Thymus (tissue), 11 donors: Measurements from ENCODE around the gene PXN. TPM values are rescaled to one million over a fixed set of nuclear protein-coding genes. Genes with fewer than 3 reads are reported as not detected.

Experiments
- DNase-seq, 9 donors: peaks; one replicate each; pipeline ENCODE4 v3.0.0-alpha.2; 2013; ENCODE audit warnings: low spot score in 9 of 9, low read depth in 6 of 9, missing footprints in 1 of 9
- H3K27ac ChIP-seq, 2 donors: one replicate each; pipeline ENCODE4 v1.5.1; 2013; ENCODE audit warnings: control low read depth in 1 of 2, low read depth in 1 of 2, low read length in 1 of 2, mild to moderate bottlenecking in 1 of 2, moderate library complexity in 1 of 2
- H3K27me3 ChIP-seq, 2 donors: one replicate each; pipeline ENCODE4 v1.5.1; 2013; ENCODE audit warnings: low read length in 1 of 2; ENCODE audit not compliant: control insufficient read depth in 2 of 2, insufficient read depth in 1 of 2
- H3K36me3 ChIP-seq, 2 donors: one replicate each; pipeline ENCODE4 v1.5.1; 2013; ENCODE audit warnings: low read length in 1 of 2, mild to moderate bottlenecking in 1 of 2, moderate library complexity in 1 of 2; ENCODE audit not compliant: control insufficient read depth in 2 of 2, insufficient read depth in 2 of 2
- H3K4me1 ChIP-seq, 2 donors: one replicate each; pipeline ENCODE4 v1.5.1; 2013; ENCODE audit warnings: low read length in 2 of 2; ENCODE audit not compliant: control insufficient read depth in 2 of 2, insufficient read depth in 2 of 2
- H3K4me3 ChIP-seq, 2 donors: one replicate each; pipeline ENCODE4 v1.5.1; 2013; ENCODE audit warnings: low read length in 2 of 2, control low read depth in 1 of 2, mild to moderate bottlenecking in 1 of 2
- H3K9me3 ChIP-seq, 2 donors: one replicate each; pipeline ENCODE4 v1.5.1; 2013; ENCODE audit warnings: low read length in 1 of 2, mild to moderate bottlenecking in 1 of 2; ENCODE audit not compliant: control insufficient read depth in 2 of 2, insufficient read depth in 1 of 2
- WGBS: extraction: QIAGEN DNeasy Blood & Tissue Kit; methylation state at CpG from one replicate; pipeline ENCODE4 v1.1.7; 2013; 5-methylcytosine and 5-hydroxymethylcytosine counted together
- polyA plus RNA-seq: library from polyadenylated mRNA; stranded (reverse); fragments of 200-250 nt; gene quantifications from one replicate; pipeline ENCODE4 v1.2.3, GENCODE V29; 2013
- total RNA-seq: library from RNA; stranded (reverse); fragments of 120-200 nt; gene quantifications from one replicate; pipeline ENCODE4 v1.2.4, GENCODE V29; 2013
- donor health status: healthy.

PXN gene
- total and polyA plus RNA-seq, 2 donors: 7.2 to 112 TPM

DNA sequence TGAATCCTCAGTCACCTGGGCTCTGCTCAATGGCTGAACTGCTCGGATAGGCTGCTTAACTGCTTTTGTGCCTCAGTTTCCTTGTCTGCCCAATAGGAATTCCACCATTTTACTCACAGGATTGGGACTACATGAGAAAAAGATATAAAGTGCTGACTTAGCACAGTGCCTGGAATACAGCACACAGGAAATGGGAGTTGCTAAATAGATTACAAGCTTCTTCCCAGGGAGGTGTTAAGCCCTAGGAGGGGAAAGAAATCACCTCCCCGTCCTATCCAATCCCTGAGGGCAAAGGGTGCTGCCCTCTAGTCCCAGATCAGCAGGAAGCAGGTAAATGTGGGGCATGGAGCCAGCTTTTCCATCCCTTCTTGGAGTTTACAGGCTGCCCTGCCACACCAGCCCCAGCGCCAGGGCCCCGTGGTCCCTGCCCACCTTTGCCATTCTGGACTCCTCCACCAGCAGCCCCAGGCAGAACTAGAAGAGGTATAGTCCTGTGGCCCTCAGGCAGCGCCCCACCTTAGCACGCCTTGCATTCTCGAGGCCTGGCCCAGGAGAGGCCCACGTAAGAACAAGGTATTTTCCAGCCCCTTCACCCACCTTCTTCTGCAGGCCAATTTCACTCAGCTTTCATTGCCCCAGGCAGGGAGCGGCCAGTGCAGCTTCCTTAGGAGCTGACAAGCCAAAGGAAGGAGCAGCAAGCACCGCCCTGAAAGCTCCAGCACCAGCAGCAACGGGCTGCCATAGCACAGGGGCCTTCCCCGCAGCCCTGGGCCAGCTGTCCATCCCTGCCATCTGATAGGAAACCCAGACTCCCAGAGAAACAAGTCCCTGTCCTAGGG lies 35.8 kb downstream of the PXN start:
- Histone ChIP-seq H3K9me3 (no peaks in the 10 kb centered on the region), H3K4me3 (no peak overlapping the region), H3K36me3 (no peaks in the 10 kb centered on the region), H3K4me1 (peaks cover 26 to 82% of the 10 kb centered on the region in 2 donors), H3K27me3 (no peaks in the 10 kb centered on the region), H3K27ac (peak overlapping the region; percentile 33 to 77)
- DNase-seq: no peak
- WGBS: 90% methylated on average over 12 of the region's 12 CpGs

DNA sequence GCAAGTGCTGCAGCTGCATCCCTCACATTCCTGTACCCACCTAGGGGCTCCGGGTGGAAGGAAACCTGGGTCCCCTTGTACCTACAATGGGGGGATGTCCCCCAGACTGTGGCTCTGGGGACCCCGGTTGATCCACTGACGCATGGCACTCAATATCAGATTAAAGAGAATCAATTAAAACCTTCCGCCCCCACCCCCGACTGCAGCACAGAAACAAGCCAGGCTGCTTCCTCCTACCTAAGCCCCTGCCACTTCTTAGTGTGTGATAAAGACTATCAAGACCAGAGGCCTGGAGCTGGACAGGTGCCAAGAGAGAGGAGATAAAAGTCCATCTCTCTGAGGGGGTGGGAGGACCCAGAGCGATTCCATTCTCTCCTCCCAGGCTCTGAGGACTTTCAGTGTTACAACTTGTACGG lies 36.5 kb downstream of the PXN start:
- Histone ChIP-seq H3K4me1 (peaks cover 30 to 78% of the 10 kb centered on the region in 2 donors), H3K27ac (peak overlapping the region; percentile 32 to 77), H3K4me3 (no peak overlapping the region), H3K27me3 (no peaks in the 10 kb centered on the region), H3K36me3 (no peaks in the 10 kb centered on the region), H3K9me3 (no peaks in the 10 kb centered on the region)
- DNase-seq: no peak
- 84% methylated on average over 7 of the region's 7 CpGs for WGBS

DNA sequence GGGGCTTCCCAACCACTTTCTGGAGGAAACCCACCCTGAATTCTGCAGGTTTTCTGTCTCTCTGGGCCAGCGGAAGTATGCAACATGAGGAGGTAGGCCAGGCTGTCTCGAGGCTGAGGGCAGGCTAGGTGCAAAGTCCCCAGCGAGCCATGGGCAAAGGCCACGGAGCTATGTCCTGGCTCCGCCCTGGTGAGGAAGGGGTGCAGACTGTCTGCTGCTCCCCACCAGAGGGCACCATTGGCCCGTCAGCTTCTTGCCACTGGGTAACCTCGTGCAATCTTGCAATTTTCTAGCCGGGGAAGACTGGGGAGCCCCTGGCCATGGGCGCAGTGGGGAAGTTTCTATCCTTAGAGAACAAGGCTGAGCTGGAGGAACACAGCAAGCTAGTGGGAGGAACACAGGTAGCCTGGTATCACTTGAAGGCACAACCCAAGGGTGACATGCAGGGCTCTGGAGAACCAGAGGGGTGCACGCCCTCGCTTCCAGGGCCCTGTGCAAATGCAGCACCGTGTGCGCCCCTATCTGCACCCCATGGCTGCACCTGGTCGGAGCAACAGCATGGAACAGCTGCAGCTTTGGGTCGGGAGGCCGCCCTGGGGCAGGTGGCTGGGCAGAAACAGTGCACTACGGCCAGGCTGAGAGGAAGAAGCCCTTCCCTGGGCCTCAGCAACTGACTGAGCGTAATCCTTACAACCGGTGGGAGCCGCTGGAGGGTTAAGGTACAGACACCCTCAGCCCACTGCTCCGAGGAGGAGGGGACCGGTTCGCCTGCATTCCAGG lies 37.0 kb downstream of the PXN start:
- peak; percentile 68 to 93 (median 84) for DNase-seq
- H3K4me3 ChIP-seq: no peak overlapping the region

DNA sequence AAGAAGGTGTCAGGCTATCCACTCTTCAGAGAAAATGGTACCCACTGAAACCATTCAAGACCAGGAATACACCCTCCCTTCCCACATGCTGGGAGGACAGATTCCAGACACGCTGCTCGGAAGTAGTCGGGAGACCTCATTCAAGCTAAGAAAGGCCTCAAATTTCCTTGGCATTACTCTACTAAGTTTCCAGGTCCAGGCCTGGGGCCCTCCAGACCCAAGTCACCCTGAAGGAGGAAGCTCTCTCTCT lies 37.6 kb downstream of the PXN start:
- WGBS: 88% methylated on average over 3 of the region's 3 CpGs
- Histone ChIP-seq H3K27me3 (no peaks in the 10 kb centered on the region), H3K27ac (peak overlapping the region in 1 of 2 donors; percentile 28), H3K4me1 (peaks cover 30 to 77% of the 10 kb centered on the region in 2 donors), H3K36me3 (no peaks in the 10 kb centered on the region), H3K9me3 (no peaks in the 10 kb centered on the region), H3K4me3 (no peak overlapping the region)
- DNase-seq: no peak

More for the DNA sequence above, 37.0 kb downstream of the PXN start:
- Histone ChIP-seq H3K9me3 (no peaks in the 10 kb centered on the region), H3K4me1 (peaks cover 30 to 78% of the 10 kb centered on the region in 2 donors), H3K27me3 (no peaks in the 10 kb centered on the region), H3K27ac (peak overlapping the region; percentile 58 to 77), H3K36me3 (no peaks in the 10 kb centered on the region)
- WGBS: 24% methylated on average over 23 of the region's 23 CpGs

DNA sequence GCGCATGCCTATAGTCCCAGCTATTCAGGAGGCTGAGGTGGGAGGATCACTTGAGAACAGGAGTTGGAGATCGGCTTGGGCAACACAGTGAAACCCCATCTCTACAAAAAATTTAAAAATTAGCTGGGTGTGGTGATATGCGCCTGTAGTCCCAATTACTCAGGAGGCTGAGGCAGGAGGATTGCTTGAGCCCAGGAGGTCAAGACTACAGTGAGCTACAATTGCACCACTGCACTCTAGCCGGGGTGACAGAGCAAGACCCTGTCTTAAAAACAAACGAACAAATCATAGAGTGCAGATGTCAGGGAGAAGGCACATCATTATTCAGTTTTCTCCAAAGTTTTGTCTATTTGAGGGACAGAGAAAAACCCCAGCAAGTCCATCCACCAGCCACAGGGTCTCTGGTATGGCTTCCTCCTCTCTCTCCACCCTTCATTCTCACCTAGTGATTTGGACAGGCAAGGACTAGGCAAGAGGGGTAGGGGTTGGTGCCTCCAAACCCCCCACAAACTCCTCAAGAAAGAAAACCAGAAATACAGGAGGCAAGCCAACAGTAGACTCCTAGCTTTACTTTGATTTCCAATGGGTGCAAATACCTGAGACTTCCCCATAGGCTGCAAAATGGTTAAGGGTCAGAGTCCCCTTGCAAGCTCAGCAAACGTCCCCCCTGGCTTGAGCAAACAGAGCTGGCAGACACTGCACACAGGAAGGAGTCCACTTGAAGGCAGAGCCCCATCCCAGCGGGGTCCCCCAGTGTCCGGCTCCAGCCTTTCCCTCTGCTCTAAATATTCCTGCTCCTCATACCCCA lies 38.1 kb downstream of the PXN start:
- Histone ChIP-seq H3K4me3 (no peak overlapping the region), H3K36me3 (peaks cover 4 to 5% of the 10 kb centered on the region in 2 donors), H3K27ac (no peak overlapping the region), H3K9me3 (no peaks in the 10 kb centered on the region), H3K27me3 (no peaks in the 10 kb centered on the region), H3K4me1 (peaks cover 30 to 72% of the 10 kb centered on the region in 2 donors)
- WGBS: 95% methylated on average over 8 of the region's 8 CpGs
- DNase-seq: no peak

DNA sequence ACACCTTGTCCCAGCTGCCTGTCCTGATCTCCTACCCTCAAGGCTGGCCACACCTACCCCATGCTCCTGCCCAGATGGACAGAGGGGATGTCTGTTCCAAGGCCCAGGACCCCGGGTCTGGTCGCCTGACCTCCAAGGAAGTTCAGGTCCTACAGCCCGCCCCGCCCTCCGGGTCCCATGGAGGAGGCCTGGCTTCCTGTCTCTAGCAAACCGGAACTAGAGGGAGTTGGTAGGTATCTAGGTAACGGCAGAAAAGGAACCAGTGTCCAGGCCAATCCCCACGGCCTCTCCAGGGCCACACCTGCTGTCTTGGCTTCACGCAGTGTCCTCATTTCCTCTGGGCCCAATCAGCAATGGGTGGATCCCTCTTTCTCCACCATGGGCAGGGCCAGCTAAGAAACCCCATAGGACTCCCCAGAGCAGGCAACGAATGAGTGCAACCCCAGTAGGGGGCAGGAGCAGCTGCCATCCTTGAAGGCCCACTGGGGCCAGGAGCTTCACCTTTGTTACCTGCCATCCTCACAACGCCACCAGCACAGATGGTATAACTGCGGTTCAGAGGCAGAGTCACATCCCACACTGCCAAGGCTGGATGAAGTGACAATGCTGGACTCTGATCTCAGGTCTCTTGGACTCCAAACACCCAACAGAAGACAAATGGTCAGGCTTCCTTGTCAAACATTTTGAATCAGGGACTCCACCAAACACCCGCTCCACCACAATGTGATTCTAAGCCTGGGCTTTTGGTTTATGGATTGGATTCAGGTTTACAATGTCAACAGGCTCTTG lies 39.5 kb downstream of the PXN start:
- Histone ChIP-seq H3K27me3 (no peaks in the 10 kb centered on the region), H3K36me3 (peaks cover 10 to 14% of the 10 kb centered on the region in 2 donors), H3K9me3 (no peaks in the 10 kb centered on the region), H3K4me1 (peaks cover 26 to 58% of the 10 kb centered on the region in 2 donors), H3K27ac (no peak overlapping the region), H3K4me3 (no peak overlapping the region)
- peak in 1 of 9 donors; percentile 42 for DNase-seq
- 56% methylated on average over 13 of the region's 13 CpGs for WGBS

DNA sequence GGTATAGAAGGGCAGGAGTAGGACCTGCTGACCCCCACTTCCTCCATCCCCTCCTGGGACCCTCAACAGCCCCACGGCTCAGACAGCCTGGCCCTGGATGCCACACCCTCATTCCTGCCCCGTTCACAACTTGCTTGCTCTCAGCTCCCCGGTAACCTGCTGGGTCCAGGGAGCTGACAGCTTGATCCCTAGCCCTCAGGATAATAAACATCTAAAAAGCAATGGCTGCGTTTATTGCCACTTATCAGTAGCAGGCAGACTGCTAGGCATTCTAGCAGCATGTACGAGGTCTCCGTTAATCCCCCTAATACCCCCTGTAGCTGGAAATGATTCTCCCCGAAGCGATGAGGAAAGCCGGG lies 40.4 kb downstream of the PXN start:
- peak overlapping the region in 1 of 2 donors; percentile 42 for H3K4me3 ChIP-seq
- 56% methylated on average over 9 of the region's 9 CpGs for WGBS
- H3K9me3 ChIP-seq: no peaks in the 10 kb centered on the region
- H3K4me1 ChIP-seq: peaks cover 25 to 49% of the 10 kb centered on the region in 2 donors
- peaks cover 14 to 16% of the 10 kb centered on the region in 2 donors for H3K36me3 ChIP-seq
- peak overlapping the region; percentile 51 to 55 for H3K27ac ChIP-seq
- no peaks in the 10 kb centered on the region for H3K27me3 ChIP-seq
- no peak for DNase-seq

DNA sequence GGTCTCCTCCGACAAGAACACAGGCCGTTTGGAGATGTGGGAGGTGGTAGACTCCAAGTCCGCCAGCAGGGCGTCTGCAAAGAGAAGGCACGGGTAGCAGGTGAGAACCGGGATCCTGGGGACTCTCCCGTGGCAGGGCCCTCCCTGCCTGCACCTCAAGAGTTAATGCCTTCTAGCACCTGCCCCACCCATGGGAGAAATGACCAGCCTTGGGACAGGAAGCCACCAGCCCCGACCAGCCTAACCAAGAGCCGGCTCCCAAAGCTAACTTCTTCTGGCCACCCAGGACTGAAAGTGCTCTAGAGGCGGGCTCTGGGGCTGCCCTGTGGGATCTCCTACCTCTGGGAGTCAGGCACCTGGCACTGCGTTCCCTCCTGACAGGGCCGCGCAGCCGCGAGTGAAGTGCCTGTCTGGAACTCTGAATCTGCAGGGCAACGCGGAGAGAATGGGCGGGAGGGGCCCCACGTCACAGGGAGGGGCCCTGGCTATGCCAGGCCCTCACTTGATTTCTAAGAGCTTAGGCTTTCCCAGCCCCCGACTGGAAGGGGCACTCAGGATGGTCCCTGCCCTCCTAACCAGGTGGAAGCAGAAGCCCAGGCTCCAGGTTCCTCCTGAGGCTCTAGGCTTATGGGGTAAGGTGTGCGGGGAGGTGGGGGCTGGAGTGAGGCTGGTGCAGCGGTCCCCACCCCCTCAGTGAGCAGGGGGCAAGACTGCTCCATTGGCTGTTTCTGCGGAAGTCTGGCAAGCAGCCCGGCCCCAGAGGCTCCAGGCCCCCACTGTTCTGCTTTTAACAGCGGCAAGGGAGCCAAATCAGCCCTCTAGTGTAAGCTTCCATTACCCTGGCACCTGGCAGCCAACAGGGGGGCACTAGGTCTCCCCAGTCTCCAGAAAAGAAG lies 41.0 kb downstream of the PXN start:
- DNase-seq: peak in 1 of 9 donors; percentile 49
- Histone ChIP-seq H3K36me3 (peaks cover 16 to 21% of the 10 kb centered on the region in 2 donors), H3K27ac (peak overlapping the region; percentile 51 to 55), H3K4me1 (peaks cover 25 to 43% of the 10 kb centered on the region in 2 donors), H3K27me3 (no peaks in the 10 kb centered on the region), H3K9me3 (no peaks in the 10 kb centered on the region), H3K4me3 (peak overlapping the region in 1 of 2 donors; percentile 42)
- WGBS: 42% methylated on average over 25 of the region's 25 CpGs
